MM.1S (cell line): ENCODE data around the gene TENT4A.

Experiments used
- DNase-seq: peaks from one replicate; pipeline ENCODE4 v3.0.0-alpha.2; 2015
- H2AFZ ChIP-seq: fragments of 300-600 bp; sonication (generic); 2 replicates; pipeline ENCODE4 v1.6.0; 2016; ENCODE audit warnings: antibody characterized with exemption, low read length
- H3F3A ChIP-seq: fragments of 300-600 bp; sonication (generic); 2 replicates; pipeline ENCODE4 v1.6.1; 2016; ENCODE audit warnings: mild to moderate bottlenecking, antibody characterized with exemption, low read length, moderate library complexity, mixed read lengths; ENCODE audit not compliant: insufficient read depth
- H3K27ac ChIP-seq: fragments of 300-600 bp; sonication (generic); 2 replicates; pipeline ENCODE4 v1.5.1; 2016; ENCODE audit warnings: mild to moderate bottlenecking, low read length
- H3K27me3 ChIP-seq: fragments of 300-600 bp; sonication (generic); replicated peaks from 2 replicates; pipeline ENCODE4 v1.6.0; 2016; ENCODE audit warnings: low read length; ENCODE audit not compliant: insufficient read depth
- H3K36me3 ChIP-seq: fragments of 300-600 bp; sonication (generic); replicated peaks from 2 replicates; pipeline ENCODE4 v1.6.1; 2016; ENCODE audit warnings: mild to moderate bottlenecking, low read length, mixed read lengths; ENCODE audit not compliant: insufficient read depth
- H3K4me1 ChIP-seq: fragments of 300-600 bp; sonication (generic); 2 replicates; pipeline ENCODE4 v1.6.1; 2016; ENCODE audit warnings: low read length, mixed read lengths
- H3K4me2 ChIP-seq: fragments of 300-600 bp; sonication (generic); 2 replicates; pipeline ENCODE4 v1.6.0; 2016; ENCODE audit warnings: low read depth, low read length
- H3K4me3 ChIP-seq: fragments of 300-600 bp; sonication (generic); 2 replicates; pipeline ENCODE4 v1.5.1; 2016; ENCODE audit warnings: low read length, mixed read lengths
- H3K79me2 ChIP-seq: fragments of 300-600 bp; sonication (generic); 2 replicates; pipeline ENCODE4 v1.6.1; 2016; ENCODE audit warnings: mixed run types, low read length, mixed read lengths
- H3K9ac ChIP-seq: fragments of 300-600 bp; sonication (generic); 2 replicates; pipeline ENCODE4 v1.6.1; 2016; ENCODE audit warnings: low read length, mixed read lengths
- H3K9me2 ChIP-seq: fragments of 300-600 bp; sonication (generic); replicated peaks from 2 replicates; pipeline ENCODE4 v1.6.1; 2016; ENCODE audit warnings: mild to moderate bottlenecking, low read length, mixed read lengths; ENCODE audit not compliant: insufficient read depth
- H3K9me3 ChIP-seq: fragments of 300-600 bp; sonication (generic); replicated peaks from 2 replicates; pipeline ENCODE4 v1.6.1; 2016; ENCODE audit warnings: mild to moderate bottlenecking, low read length, mixed read lengths; ENCODE audit not compliant: insufficient read depth
- H4K20me1 ChIP-seq: fragments of 300-600 bp; sonication (generic); 2 replicates; pipeline ENCODE4 v1.6.1; 2016; ENCODE audit warnings: mild to moderate bottlenecking, low read length, moderate library complexity, mixed read lengths; ENCODE audit not compliant: insufficient read depth
- CTCF ChIP-seq: fragments of 300-600 bp; sonication (generic); IDR thresholded peaks from 2 replicates; pipeline ENCODE4 v1.5.1; 2016; ENCODE audit warnings: antibody characterized with exemption, low read length, mixed read lengths
- EZH2 ChIP-seq: fragments of 300-600 bp; sonication (generic); optimal IDR thresholded peaks from 2 replicates; pipeline ENCODE3; 2017; ENCODE audit warnings: low read depth, mild to moderate bottlenecking, antibody characterized with exemption, low read length, mixed read lengths
- EZH2phosphoT487 ChIP-seq: fragments of 300-600 bp; sonication (generic); IDR thresholded peaks from 2 replicates; pipeline ENCODE4 v1.6.1; 2018; ENCODE audit warnings: antibody characterized with exemption, low read length

The TENT4A gene

GRCh38 chr5:6717247-6717646, 4.0 kb downstream of the TENT4A start:
- no peaks in the 10 kb centered on the region for H3K9me3 ChIP-seq
- H3K4me2 ChIP-seq, result peak overlapping the region; percentile 91; the same call in 1 of the 2 replicates
- H3K27ac ChIP-seq, result no peak overlapping the region
- peaks cover 18% of the 10 kb centered on the region for H4K20me1 ChIP-seq
- H3K4me1 ChIP-seq, result peaks cover 46% of the 10 kb centered on the region
- TF ChIP-seq CTCF (no peak), EZH2 (no peak), EZH2phosphoT487 (no peak)
- no peak for DNase-seq
- no peaks in the 10 kb centered on the region for H3K27me3 ChIP-seq
- peaks cover 32% of the 10 kb centered on the region for H3F3A ChIP-seq
- H3K9me2 ChIP-seq, result no peaks in the 10 kb centered on the region
- H3K36me3 ChIP-seq, result peaks cover 5% of the 10 kb centered on the region; the same call in 1 of the 2 replicates
- H3K79me2 ChIP-seq, result peaks cover 78% of the 10 kb centered on the region
- no peak overlapping the region for H3K9ac ChIP-seq
- no peak overlapping the region for H2AFZ ChIP-seq
- peak overlapping the region; percentile 7; the same call in 1 of the 2 replicates for H3K4me3 ChIP-seq

GRCh38 chr5:6717687-6718086, 4.5 kb downstream of the TENT4A start:
- TF ChIP-seq CTCF, result no peak
- TF ChIP-seq EZH2phosphoT487, result no peak
- no peak for TF ChIP-seq EZH2
- peaks cover 83% of the 10 kb centered on the region for H3K79me2 ChIP-seq
- no peaks in the 10 kb centered on the region for H3K9me3 ChIP-seq
- H3K36me3 ChIP-seq, result peaks cover 5% of the 10 kb centered on the region; the same call in 1 of the 2 replicates
- no peak overlapping the region for H3K4me3 ChIP-seq
- H3K4me2 ChIP-seq, result peak overlapping the region; percentile 91; the same call in 1 of the 2 replicates
- no peaks in the 10 kb centered on the region for H3K9me2 ChIP-seq
- peaks cover 32% of the 10 kb centered on the region for H3F3A ChIP-seq
- no peaks in the 10 kb centered on the region for H3K27me3 ChIP-seq
- H4K20me1 ChIP-seq, result peaks cover 18% of the 10 kb centered on the region
- H3K4me1 ChIP-seq, result peaks cover 50% of the 10 kb centered on the region
- DNase-seq, result no peak
- no peak overlapping the region for H2AFZ ChIP-seq
- no peak overlapping the region for H3K27ac ChIP-seq
- no peak overlapping the region for H3K9ac ChIP-seq

GRCh38 chr5:6718161-6718681, 5.0 kb downstream of the TENT4A start:
- Histone ChIP-seq H3F3A (peaks cover 31% of the 10 kb centered on the region), H3K79me2 (peaks cover 88% of the 10 kb centered on the region), H3K9me3 (no peaks in the 10 kb centered on the region), H3K4me3 (no peak overlapping the region), H3K9me2 (no peaks in the 10 kb centered on the region), H3K4me1 (peaks cover 55% of the 10 kb centered on the region), H3K9ac (no peak overlapping the region), H2AFZ (no peak overlapping the region), H4K20me1 (peaks cover 18% of the 10 kb centered on the region), H3K36me3 (peaks cover 5% of the 10 kb centered on the region; the same call in 1 of the 2 replicates), H3K4me2 (0 out of 2 replicates have a peak overlapping the region, but pooled peaks have one; percentile 10), H3K27ac (no peak overlapping the region), H3K27me3 (no peaks in the 10 kb centered on the region)
- TF ChIP-seq EZH2phosphoT487 (no peak), EZH2 (no peak)
- DNase-seq, result no peak

- Histone ChIP-seq H3K27ac (no peak overlapping the region), H3K27me3 (no peaks in the 10 kb centered on the region), H3K79me2 (peaks cover 93% of the 10 kb centered on the region), H3K36me3 (peaks cover 5% of the 10 kb centered on the region; the same call in 1 of the 2 replicates), H4K20me1 (peaks cover 18% of the 10 kb centered on the region), H3K9me2 (no peaks in the 10 kb centered on the region), H3K4me2 (0 out of 2 replicates have a peak overlapping the region, but pooled peaks have one; percentile 10), H2AFZ (no peak overlapping the region), H3F3A (peaks cover 31% of the 10 kb centered on the region), H3K9me3 (no peaks in the 10 kb centered on the region), H3K4me1 (peaks cover 59% of the 10 kb centered on the region), H3K9ac (no peak overlapping the region), H3K4me3 (no peak overlapping the region)
- TF ChIP-seq CTCF, result no peak
- no peak for TF ChIP-seq EZH2phosphoT487
- no peak for TF ChIP-seq EZH2
- DNase-seq, result no peak
Observed at GRCh38 chr5:6718718-6719117, 5.5 kb downstream of the TENT4A start.
